GM06990 (cell line): ENCODE data around the gene FREY1.
"Not testable (repeated sequence)": the region's sequence is repeated elsewhere in the genome, so short reads cannot be mapped to it uniquely, and the experiment has no call there.

ENCODE experiments used
- DNase-seq: peaks from one replicate; pipeline ENCODE4 v3.0.0-alpha.2; 2011; ENCODE audit not compliant: insufficient read length; ENCODE audit errors: extremely low read depth
- H3K27me3 ChIP-seq: replicated peaks from 2 replicates; pipeline ENCODE4 v1.6.0; 2011; ENCODE audit warnings: low read length; ENCODE audit not compliant: control insufficient read depth, insufficient read depth
- H3K36me3 ChIP-seq: 2 replicates; pipeline ENCODE4 v1.5.1; 2011; ENCODE audit warnings: low read length; ENCODE audit not compliant: control insufficient read depth, insufficient read depth
- H3K4me3 ChIP-seq: replicated peaks from 2 replicates; pipeline ENCODE4 v1.5.1; 2011; ENCODE audit warnings: low read depth, mild to moderate bottlenecking, control low read depth, low read length
- CTCF ChIP-seq: IDR thresholded peaks from 2 replicates; pipeline ENCODE4 v1.5.1; 2011; ENCODE audit warnings: low read length, control low read depth, mild to moderate bottlenecking, inconsistent platforms; ENCODE audit not compliant: insufficient read depth, poor library complexity, severe bottlenecking

FREY1 gene

GRCh38 chr11:45901626-45902025 is 5.4 kb downstream of the FREY1 start:
- Histone ChIP-seq H3K36me3 (no peaks in the 10 kb centered on the region), H3K4me3 (no peak overlapping the region), H3K27me3 (peaks cover 5% of the 10 kb centered on the region)
- no peak for DNase-seq
- no peak for TF ChIP-seq CTCF

GRCh38 chr11:45900916-45901617 is 6.0 kb downstream of the FREY1 start:
- no peak for DNase-seq
- no peak for TF ChIP-seq CTCF
- Histone ChIP-seq H3K36me3 (no peaks in the 10 kb centered on the region), H3K27me3 (peaks cover 5% of the 10 kb centered on the region), H3K4me3 (no peak overlapping the region)

- H3K4me3 ChIP-seq, H3K27me3 ChIP-seq, DNase-seq, H3K36me3 ChIP-seq: not testable (repeated sequence)
Measured at GRCh38 chr11:45900175-45900800, 6.8 kb downstream of the FREY1 start.

- TF ChIP-seq CTCF: no peak
- DNase-seq: peak; percentile 76
- no peaks in the 10 kb centered on the region for H3K36me3 ChIP-seq
- peaks cover 5% of the 10 kb centered on the region for H3K27me3 ChIP-seq
- peak overlapping the region; percentile 50 for H3K4me3 ChIP-seq
Measured at GRCh38 chr11:45899448-45900174, 7.5 kb downstream of the FREY1 start.

- no peaks in the 10 kb centered on the region for H3K36me3 ChIP-seq
- H3K27me3 ChIP-seq: peaks cover 5% of the 10 kb centered on the region
- TF ChIP-seq CTCF: no peak
- no peak overlapping the region for H3K4me3 ChIP-seq
- DNase-seq: no peak
Measured at GRCh38 chr11:45899086-45899447, 8.0 kb downstream of the FREY1 start.

GRCh38 chr11:45897556-45897955 is 9.5 kb downstream of the FREY1 start:
- DNase-seq: no peak
- TF ChIP-seq CTCF: no peak
- Histone ChIP-seq H3K36me3 (no peaks in the 10 kb centered on the region), H3K27me3 (peaks cover 5% of the 10 kb centered on the region), H3K4me3 (no peak overlapping the region)
